ENCODE results near the gene TMC1.

The TMC1 gene

DNA sequence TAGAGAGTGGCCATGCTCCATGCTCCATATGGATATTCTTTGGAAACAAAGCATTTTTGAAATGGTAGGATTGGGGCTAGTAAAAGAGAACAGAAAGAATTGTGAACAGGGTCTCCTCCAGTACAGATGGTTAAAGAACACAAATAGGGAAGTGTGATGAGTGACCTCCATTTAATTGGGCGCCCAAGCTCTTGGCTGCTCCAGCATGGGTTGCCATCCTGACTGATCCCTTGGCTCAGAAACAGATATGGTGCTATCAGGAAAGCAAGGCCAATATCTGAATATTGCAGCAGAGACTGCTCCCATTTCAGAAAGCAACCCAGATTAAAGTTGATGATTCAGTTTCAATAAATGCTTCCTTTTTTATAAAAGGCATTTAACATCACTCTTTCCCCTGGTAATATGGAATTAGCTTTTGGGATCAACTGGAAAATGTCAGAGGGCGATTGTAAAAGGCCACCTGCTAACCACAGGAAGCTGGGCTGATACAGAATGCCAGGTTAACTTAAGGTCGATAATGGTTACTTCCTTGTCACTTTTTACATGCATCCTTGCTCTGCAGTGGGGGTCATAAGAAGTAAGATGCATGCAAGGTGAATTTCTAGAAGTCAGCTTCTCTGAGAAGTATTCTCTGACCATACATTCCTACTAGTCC lies 52.9 kb downstream of the TMC1 start:
- no peak for DNase-seq (ENCODE audit: low read depth)
- no peak overlapping the region for H3K4me3 ChIP-seq (ENCODE audit: low read length)
- TF ChIP-seq CTCF (IDR thresholded peaks at IDR 0.05; ENCODE audit: insufficient read depth, low read depth, low read length, missing control alignments): no peak

DNA sequence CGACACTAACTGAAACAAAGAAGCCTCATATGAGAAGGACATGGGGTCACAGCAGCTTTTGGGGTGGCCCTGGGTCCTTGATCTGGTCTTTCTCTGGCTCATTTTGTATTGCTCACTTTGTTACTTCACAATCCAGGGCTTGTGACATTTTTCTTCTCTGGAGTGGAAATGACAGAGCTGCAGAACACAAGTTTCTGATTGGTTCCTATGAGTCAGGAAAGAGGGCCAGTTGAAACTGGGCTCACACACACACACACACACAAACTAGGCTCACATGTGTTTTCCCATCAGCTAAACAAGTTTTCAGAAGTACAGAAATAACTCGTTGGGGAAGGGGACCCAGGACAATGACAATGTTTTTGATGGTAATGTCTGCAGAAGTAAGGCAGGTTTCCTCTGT lies 54.3 kb downstream of the TMC1 start:
- no peak overlapping the region for H3K4me3 ChIP-seq (ENCODE audit: low read length)
- DNase-seq (ENCODE audit: low read depth): peak; percentile 28
- TF ChIP-seq CTCF (IDR thresholded peaks at IDR 0.05; ENCODE audit: insufficient read depth, low read depth, low read length, missing control alignments): no peak

DNA sequence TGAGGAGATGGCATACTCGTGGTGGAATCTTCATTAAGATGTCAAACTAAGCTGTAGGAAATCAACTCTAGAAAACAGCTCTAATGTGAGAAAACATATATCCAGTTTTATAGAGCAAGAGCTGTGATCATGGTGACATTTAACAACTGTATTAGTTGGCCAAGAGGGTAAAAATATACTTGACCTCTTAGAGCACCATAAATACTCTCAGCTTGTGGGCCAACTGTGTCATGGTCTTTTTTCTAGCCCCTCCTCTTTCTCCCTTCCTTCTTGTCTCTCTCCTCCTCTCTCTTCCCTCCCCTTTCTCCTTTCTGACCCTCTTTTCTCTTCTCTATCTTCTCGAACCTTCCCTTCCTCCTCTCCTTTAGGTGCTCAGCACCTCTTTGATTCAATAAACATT lies 54.7 kb downstream of the TMC1 start:
- H3K4me3 ChIP-seq (ENCODE audit: low read length): no peak overlapping the region
- TF ChIP-seq CTCF (IDR thresholded peaks at IDR 0.05; ENCODE audit: insufficient read depth, low read depth, low read length, missing control alignments): no peak
- no peak for DNase-seq (ENCODE audit: low read depth)

GRCh38 chr9:72577212-72577753 lies 55.9 kb downstream of the TMC1 start:
- no peak for TF ChIP-seq CTCF (IDR thresholded peaks at IDR 0.05; ENCODE audit: insufficient read depth, low read depth, low read length, missing control alignments)
- H3K4me3 ChIP-seq (ENCODE audit: low read length): no peak overlapping the region
- peak; percentile 93 for DNase-seq (ENCODE audit: low read depth)

GRCh38 chr9:72579190-72579589 lies 57.8 kb downstream of the TMC1 start:
- DNase-seq (ENCODE audit: low read depth): peak; percentile 94
- H3K4me3 ChIP-seq (ENCODE audit: low read length): no peak overlapping the region
- TF ChIP-seq CTCF (IDR thresholded peaks at IDR 0.05; ENCODE audit: insufficient read depth, low read depth, low read length, missing control alignments): no peak

DNA sequence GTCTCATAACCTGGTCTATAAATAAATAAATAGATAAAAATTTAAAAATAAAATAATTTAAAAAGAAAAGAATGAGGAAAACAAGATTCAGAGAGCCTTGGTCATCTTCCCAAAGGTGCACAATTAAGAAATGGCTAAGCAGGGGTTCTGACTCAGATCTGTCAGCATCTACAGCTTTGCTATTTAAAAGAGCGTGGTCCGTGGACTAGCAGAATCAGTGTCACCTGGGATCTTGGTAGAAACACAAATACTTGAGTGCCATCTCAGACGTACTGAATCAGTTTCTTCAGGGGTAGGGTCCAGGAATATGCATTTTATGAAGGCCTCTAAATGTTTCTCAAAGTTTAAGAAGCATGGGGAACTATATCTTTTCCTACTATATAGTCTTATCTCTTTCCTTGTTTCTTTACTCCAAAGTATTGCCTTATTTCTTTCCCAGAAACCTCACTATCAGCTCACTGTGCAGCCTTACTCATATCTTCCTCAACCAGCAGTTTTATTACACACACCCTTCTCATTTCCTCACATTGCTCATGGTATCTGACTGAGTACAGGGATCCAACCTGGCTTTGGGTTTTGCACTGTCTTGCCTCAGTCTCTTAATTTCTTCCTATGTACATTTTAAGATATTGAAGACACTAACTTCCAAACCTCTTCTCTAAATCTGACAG lies 58.6 kb downstream of the TMC1 start:
- no peak overlapping the region for H3K4me3 ChIP-seq (ENCODE audit: low read length)
- peak; percentile 81 for DNase-seq (ENCODE audit: low read depth)
- no peak for TF ChIP-seq CTCF (IDR thresholded peaks at IDR 0.05; ENCODE audit: insufficient read depth, low read depth, low read length, missing control alignments)

Data from epithelial cell of esophagus (primary cell).